COLO829 (cell line): Measurements from ENCODE around the gene GRIFIN.
"Not testable (repeated sequence)": the region's sequence is repeated elsewhere in the genome, so short reads cannot be mapped to it uniquely, and the experiment has no call there.

Experiments used
- DNase-seq: peaks from one replicate; pipeline ENCODE4 v3.0.0; 2012; ENCODE audit warnings: low spot score

The GRIFIN gene

DNA sequence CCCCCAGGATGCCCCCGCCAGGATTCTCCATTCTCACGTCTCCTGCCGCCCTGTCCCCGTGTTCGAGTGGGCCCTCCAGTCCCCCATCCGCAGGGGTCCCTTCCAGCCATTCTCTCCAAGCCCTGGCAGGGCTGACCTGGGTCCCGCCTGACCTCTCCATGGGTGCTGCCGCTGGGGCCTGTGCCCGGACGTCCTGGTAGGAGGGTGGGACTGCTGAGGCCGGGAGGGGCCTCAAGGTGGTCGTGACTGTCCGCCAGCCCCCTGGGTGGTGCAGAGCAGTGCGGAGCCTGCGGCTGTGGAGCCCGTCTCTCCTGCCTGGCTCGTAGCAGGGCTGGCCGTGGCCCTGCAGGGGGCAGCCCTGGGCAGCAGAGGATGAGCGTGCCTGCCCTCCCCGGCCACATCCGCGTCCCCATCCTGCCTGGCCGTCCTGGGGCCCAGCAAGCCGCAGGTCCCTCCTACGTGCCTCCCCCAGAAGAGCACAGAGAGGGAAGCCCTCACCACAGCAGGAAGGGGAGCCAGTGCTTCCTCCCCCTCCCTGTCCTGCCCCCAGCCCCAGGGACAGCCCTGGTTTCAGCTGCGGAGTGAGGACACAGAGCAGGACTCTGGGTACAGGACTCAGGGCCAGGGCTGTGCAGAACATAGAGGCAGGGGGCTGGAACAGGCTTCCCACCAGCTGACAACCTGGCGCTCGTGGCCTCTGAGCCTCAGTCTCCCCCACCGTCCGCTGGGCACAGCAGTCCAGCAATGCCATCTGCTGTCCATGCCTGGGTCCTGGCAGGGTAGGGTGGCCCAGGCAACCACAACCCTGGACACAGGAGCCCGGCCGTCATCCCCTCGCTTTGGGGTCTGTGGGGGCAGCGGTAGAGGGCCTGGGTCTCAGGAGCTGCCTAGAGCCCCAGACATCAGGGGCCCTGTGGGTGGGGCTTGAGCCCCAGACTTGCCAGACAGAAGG, 1.5 kb upstream of the GRIFIN start:
- peak; percentile 51 for DNase-seq

DNA sequence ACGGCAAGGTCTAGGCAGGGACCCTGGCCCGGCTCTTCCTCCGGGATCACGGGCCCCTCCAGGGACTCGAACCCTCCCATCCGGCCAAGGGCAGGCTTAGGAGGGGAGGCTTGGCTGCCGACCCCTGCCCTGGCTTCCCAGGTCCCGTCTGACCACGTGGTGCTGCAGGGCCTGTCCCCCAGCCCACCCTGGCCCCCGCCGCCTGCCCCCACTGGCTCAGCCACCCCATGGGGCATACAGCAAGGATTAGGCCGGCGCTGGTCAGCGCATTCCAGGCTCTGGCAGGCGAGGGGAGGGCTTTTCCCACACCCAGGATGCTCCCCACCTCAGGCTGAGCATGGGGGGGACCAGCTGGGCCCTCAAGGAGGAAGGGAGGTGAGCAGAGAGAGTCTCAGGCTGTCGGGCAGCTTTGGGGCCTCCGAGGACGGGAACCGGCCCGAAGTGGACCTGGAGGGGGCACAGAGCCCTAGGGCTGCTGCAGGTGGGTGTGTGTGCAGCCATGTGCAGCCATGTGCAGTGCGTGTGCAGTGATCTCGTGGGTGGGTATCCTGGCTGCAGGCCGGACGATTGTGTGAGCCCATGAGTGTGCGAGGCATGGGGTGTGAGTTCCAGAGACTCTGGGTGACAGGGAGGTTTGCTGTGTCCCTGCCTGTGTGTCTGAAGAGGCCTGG, 713 bp upstream of the GRIFIN start:
- DNase-seq, result no peak

DNA sequence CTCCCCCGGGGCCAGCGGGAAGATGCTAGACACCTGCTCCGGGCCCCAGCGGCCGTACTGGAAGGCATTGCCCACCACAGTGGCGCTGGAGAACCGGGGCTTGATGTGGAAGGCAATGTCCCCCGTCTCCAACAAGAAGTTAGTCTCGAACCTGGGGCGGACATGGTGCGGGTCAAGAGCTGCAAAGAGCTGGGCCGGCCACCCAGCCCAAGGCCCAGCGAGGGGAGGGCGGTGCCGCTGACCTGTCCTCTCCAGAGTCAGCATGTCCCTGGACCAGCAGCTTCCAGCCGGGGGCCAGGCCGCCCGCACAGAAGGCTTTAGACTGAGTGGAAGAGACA, 551 bp downstream of the GRIFIN start:
- DNase-seq, result no peak

DNA sequence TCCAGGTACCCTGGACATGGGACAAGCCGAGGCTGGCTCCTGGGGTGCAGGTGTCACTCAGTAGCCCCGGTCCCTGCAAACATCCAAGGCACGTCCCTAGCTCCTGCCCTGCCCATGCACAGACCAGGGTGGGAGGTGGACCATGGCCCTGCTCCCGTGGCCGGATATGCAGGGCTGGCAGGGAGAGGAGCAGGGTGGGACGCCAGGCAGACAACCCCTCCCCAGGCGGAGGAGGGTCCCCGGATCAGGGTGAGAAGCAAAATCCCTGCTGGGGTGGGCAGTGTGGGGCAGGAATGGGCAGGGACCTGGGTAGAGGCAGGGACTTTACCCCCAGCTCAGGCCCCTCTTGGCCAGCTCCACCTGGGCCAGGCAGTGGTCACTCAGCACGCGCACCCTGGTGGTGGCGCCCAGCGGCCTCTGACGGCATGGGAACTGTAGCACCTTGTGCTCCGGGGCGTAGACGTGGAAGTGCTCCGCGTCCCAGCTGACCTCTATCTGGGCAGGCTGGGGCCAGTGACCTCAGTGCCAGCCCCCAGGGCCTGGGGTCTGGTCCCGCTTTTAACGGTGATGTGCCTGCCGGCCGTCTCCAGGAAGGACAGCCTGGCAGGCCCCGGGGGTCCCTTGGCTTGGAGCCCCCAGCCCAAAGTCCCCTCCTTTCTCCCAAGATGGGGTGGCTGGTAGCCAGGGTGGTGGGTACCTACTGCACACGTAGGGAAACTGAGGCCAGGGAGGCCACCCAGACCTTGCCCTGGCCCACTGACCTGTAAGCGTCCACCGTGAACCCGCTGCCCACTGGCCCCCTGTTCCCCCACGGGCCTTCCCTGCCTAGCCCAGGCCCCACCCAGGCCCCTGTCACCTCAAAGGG, 1.2 kb downstream of the GRIFIN start:
- DNase-seq, result no peak

DNA sequence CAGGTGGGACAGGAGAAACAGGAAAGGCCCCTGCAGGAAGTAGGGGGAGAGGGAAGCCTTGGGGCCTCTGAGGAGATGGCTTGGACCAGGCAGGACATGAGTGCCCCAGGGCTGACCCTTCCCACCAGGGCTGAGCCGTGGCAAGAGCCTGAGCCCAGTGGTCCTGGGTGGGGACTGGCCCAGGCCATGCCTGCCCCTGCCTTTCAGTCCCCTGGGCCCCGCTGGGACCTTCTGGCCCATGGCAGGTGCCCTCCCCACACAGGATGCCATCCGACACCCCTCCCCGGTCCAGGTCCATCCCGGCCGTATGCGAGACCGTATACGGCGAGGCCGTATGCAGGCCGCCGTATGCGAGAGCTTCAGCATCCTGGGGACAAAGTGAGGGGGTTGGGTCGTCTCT, 2.0 kb downstream of the GRIFIN start:
- no peak for DNase-seq

DNA sequence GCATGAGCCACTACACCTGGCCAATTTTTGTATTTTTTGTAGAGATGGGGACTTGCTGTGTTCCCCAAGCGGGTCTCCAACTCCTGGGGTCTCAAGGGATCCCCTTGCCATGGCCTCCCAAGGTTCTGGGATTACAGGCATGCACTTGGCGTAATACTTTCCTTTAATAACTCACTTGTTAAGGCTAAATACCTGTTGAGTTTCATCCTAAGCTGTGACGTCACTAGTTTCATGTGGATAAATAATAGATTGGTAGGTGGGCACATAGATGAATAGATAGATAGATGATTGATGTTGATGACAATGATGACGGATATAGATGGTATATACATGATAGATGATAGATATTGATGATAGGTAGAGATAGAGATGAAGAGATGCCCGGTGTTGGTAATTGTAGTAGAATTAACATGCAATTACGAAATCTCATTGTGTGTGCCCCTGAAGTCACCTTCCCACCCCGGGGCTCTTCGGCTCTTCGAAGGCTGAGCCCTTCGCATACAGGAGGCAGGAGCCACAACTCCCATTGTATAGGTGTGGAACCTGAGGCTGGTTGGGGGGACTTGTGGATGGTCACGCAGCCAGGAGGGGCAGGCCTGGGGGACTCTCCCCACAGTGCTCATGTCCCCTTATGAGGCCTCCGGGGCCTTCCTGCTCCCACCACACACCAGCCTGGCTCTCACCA, 2.6 kb downstream of the GRIFIN start:
- no peak for DNase-seq

DNA sequence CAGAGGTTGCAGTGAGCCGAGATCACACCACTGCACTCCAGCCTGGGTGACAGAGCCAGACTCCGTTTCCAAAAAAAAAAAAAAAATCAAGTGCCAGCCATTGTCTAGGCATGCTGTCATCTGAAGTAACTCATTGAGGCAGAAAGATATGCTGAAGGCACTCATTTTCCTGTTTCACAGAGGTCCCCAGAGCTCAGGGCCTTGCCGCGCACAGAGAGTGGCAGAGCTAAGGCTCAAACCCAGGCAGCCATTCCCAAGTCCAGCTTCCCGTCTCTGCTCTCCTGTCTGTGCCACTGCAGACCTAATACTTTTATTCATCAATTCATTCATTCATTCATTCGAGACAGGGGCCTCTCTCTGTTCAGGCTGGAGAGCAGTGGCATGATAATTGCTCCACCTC, 3.5 kb downstream of the GRIFIN start:
- DNase-seq, result no peak

DNA sequence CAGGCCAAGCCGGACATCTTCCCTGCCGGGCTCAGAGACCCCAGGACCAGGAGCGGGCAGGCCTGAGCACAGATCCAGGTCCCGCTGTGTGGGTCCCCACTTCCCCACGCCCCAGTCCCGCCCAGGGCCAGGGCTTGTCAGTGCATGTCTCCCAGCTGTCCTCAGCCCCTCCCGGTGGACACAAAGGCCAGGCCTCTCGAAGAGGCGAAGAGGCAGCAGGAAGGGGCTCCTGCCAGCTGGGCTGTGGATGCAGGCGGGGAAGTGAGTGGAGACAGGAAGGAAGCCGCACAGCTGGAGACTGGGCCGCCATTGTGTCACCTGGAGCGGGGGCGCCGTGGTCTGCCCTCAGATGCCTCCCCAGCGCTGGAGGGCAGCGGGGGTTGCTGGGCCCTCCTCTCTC, 4.8 kb downstream of the GRIFIN start:
- no peak for DNase-seq

DNA sequence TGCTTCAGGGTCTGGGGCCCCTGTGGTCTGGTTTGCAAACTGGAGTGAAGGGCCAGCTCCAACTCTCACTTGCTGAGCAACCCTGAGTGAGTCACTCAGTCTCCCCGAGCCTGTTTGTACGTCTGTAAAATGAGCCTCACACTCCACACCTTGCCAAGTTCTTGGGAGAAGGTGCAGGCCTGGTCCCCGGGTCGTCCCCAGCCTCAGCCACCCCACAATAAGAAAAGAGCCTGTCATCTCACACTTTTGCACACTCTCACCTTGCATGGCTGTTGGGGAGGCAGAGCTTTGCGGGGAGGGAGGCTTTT, 5.2 kb downstream of the GRIFIN start:
- no peak for DNase-seq

DNA sequence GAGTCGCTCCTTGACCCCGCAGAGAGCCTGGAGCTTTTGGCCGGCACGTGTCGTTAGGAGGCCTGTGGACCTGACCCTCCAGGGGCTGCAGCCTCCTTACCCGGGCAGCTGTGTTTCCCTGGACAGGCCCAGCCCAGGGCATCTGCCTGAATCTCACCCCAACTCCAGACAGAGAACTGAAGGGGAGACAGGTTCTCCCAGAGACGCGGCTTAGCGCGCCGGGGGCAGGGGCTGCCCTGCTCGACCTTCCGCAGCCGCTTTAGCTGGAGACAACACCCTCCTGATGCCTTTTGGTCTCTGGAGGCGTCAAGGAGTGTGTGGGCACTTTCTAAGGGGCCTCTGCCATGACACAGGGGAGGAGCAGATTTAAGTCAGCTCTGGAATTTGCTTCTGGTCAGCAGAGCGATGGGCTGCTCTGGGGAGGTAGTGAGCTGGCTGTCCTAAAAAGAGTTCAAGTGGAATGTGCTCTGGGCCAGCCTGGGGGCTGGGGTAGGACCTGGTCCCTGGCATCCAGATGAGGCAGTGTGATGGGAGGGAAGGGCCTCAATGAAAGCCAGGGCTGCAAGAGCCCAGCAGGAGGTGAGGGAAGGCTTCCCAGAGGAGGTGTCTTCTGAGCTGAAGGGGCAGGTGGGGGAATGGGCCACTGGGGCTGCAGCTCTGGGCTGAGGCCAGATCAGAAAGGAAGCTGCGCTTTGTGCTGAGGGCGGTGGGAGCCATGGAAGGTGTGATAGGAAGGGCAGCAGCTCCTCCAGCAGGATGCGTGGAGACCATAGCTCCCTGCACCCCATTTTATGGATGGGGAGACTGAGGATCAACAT, 5.8 kb downstream of the GRIFIN start:
- DNase-seq, result no peak

DNA sequence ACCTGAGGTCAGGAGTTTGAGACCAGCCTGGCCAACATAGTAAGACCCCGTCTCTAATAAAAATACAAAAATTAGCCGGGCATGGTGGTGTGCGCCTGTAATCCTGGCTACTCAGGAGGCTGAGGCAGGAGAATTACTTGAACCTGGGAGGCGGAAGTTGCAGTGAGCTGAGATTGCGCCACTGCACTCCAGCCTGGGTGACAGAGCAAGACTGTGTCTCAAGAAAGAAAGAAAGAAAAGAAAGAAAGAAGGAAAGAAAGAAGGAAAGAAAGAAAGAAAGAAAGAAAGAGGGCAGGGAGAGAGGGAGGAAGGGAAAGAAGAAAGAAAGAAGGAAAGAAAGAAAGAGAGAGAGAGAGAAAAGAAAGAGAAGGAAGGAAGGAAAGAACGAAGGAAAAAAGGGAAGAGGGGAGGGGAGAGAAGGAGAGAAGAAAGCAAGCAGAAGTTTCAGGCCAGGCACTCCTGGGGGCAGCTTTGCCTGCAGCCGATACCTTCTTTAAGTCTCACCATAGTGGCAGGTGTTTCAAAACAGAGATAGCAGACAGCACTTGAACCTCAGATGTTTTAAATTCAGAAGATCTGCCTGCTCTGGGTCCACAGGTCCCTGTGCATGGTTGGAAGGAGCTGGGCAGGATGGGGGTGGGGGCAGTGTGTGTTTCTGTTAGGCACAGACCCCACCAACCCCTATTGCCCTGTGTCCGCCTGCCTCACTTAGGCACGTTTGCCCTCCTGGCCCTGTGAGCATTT, 6.6 kb downstream of the GRIFIN start:
- DNase-seq, result not testable (repeated sequence)

DNA sequence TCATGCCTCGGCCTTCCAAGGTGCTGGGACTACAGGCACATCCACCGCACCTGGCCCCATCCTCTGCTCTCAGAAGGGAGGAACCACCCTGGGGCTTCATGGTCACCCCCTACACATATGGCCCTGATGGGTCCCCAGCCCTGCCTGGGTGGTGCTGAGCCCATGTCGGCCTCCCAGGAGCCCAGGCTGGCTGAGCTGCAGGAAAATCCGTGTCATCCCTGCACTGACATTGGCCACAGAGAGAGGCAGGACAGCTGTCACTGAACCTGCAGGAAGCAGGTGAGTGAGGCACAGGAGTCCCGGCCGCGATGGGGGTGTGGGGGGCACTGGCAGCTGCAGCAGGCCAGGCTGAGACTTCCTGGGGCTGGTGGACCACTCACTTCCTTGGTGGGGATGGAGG, 8.0 kb downstream of the GRIFIN start:
- DNase-seq, result no peak

DNA sequence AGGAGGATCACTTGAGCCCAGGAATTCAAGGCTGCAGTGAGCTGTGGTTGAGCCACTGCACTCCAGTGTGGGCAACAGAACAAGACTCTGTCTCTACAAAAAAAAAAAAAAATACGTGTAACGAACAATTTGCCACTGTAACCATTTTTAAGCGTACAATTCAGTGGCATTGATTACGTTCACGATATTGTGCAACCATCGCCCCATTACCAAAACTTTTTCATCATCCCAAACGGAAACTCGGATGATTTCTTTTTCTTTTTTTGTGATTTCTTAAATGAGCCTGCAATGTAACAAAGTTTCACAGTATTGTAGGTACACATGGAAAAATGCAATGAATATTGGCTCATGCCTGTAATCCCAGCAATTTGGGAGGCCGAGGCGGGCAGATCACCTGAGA, 9.5 kb downstream of the GRIFIN start:
- DNase-seq, result no peak

DNA sequence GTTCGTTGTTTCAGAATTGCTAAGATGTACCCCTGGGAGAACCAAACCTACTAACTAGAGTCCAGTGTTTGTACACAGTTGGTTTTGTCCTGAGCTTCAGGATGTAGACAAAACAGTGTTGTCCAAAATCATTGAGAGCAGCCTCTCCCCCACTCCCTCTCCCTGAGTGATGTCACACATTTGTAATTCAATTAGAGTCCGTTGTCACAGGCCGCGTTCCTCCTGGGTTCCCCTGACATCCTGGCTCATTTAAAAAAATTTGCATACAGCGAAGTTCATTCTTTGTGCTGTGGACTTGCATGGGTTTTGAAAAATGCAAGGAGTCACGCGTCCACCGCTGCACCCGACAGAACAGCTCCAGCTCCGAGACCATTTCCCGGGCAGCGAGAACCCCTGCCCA, 10.3 kb downstream of the GRIFIN start:
- DNase-seq, result no peak

DNA sequence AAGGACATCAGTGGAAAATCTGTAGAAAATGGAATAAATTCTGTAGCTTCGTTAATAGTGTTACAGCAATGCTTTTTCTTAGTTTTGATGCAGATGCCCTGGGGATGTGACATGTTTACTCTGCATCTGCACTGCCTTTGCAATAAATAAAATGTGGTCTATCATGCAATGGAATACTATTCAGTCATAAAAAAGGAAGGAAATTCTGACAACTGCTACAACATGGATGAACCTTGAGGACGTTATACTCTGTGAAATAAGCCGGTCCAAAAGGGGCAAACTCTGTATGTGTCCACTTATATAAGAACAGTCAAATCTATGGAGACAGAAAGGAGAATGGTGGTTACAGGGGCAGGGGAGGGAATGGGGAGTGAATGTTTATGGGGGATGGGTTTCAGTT, 13.5 kb downstream of the GRIFIN start:
- no peak for DNase-seq

DNA sequence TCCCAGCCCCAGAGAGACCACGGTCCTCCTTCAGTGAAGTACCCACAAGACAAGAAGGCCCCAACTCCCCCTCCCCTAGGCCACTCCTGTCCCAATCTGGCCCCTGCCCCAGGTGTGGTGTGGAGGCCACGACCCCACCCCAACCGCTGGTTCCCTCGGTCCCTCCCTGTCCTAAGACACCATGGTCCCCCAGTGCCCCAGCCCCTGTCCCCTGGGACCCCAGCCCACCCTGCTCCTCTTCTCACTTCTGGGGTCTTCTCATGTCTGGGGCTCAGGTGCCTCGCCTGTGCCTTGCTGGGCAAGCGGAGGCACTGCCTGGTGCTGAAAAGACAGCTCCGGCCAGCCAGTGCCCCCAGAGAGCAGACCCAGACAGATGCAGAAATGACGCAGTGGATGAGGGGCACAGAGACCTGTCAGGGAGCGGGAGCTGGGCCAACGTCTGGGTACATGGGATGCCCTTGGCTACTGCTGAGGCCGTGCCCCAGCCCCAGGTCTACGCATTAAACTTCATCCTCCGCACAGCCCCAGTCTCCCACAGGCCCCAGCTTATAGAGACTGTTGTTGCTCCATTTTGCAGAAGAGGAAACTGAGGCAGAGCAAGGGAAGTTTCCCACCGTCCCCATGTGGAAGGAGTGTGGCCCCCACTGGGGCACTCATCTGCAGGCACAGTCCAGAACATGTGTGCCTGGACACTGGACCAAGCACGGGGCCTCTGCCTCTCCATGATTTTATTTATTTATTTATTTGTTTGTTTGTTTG, 14.8 kb downstream of the GRIFIN start:
- DNase-seq, result no peak

DNA sequence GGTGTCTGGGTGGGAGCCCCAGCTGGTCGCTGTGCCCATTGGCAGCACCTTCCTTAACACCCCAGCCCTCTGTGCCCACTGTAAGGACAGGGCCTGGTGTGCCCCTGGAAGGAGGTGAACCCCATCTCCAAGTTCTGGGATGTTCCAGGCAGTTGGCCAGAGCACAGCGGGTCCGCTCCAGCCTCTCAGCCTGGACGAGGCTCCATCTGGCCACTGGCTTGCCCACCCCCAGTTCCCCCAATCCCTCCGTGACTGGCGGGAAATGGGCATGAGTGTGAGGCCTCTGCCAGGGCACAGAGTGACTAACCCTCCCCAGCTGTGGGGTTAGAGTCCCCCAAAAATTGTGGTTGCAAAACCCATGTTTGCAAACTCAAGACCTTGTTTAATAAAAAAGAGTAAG, 15.6 kb downstream of the GRIFIN start:
- no peak for DNase-seq

DNA sequence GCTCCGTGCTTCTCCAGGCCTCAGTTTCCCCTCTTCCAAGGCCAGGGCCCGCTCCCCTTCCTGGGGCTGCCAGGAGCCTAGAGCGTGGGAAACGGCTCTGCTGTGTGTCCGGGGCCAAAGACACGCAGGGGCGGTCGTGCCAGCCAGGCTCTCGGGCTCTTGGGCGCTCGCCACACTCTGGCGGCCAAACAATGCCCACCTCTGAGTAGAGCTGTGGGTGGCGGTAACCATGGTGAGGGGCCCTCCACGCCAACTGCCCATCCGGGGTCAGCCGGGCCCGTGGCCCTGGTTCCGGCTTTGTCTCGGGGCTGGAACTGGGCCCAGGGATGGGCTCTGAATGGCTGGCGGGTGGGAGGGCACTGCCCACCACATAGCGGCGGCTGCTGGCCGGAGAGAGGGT, 16.0 kb downstream of the GRIFIN start:
- DNase-seq, result no peak

DNA sequence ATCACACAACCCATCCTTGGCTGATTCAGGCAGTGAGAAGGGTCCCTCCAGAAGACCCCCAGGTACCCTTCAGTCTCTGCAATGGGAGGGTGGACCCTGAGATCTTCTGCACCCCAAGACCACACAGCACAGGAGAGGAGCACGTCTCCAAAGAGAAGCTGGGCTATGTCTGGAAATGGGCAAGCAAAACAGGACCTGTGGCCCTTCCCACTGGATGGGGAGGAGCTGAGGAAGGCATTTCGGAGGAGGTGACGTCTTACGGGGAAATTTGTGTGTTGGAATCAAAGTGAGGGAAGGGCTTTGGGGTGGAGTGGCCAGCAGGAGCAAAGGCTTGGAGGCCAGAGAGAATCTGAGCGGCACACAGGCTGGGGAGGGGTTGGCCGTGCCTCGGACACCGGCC, 16.5 kb downstream of the GRIFIN start:
- no peak for DNase-seq

DNA sequence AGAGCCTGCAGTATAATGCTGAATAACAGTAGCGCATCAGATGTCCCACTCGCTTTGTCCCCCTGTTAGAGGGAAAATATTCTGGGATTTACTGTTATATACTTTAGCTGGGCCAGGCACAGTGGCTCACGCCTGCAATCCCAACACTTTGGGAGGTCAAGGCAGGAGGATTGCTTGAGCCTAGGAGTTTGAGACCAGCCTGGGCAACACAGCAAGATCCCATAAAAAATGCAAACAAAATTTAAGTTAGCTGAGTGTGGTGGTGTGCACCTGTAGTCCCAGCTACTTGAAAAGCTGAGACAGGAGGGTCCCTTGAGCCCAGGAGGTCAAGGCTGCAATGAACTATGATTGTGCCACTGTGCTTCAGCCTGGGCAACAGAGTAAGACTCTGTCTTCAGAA, 22.3 kb downstream of the GRIFIN start:
- not testable (repeated sequence) for DNase-seq
